ENCODE results near the gene CYP39A1. TPM values are rescaled to one million over a fixed set of nuclear protein-coding genes. Genes with fewer than 3 reads are reported as not detected.
"Not testable (repeated sequence)": the region's sequence is repeated elsewhere in the genome, so short reads cannot be mapped to it uniquely, and the experiment has no call there.

The CYP39A1 gene
- polyA plus RNA-seq, 5 donors, result 5.9 to 13.1 (median 11.6) TPM

- peak; percentile 42 to 47 for DNase-seq
These were observed 1.6 kb downstream of the CYP39A1 start for GRCh38 chr6:46651006-46651405.

DNA sequence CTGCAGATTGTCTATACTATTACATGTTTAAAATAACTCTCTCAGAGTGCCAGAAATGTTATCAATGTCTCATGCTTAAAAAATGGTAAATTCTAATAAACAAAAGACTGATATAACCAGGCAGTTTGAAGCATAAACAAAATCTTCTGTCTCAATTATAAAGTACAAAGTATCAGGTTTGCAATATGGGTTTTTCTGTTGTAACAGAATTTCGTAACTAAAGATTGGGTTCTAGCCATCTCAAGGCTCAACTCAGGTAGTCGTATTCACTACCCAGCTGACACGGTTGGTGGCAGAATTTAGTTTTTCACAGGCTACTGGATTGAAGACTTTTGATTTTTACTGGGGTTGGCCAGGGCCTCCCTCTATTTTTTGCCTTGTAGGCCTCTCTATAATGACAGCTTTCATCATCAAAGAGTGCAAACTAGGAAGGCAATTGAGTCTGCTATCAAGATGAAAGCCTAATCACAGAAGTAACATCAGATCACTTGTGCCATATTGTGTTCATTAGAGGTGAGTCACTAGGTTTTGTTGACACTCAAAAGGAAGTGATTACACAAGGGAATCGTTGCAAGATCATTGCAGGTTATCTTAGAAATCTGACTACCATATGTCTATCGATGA is 3.6 kb downstream of the CYP39A1 start:
- no peak for DNase-seq

- not testable (repeated sequence) for DNase-seq
These were observed 4.5 kb downstream of the CYP39A1 start for GRCh38 chr6:46648108-46648507.

GRCh38 chr6:46645265-46645664 is 7.4 kb downstream of the CYP39A1 start:
- DNase-seq, result no peak

DNA sequence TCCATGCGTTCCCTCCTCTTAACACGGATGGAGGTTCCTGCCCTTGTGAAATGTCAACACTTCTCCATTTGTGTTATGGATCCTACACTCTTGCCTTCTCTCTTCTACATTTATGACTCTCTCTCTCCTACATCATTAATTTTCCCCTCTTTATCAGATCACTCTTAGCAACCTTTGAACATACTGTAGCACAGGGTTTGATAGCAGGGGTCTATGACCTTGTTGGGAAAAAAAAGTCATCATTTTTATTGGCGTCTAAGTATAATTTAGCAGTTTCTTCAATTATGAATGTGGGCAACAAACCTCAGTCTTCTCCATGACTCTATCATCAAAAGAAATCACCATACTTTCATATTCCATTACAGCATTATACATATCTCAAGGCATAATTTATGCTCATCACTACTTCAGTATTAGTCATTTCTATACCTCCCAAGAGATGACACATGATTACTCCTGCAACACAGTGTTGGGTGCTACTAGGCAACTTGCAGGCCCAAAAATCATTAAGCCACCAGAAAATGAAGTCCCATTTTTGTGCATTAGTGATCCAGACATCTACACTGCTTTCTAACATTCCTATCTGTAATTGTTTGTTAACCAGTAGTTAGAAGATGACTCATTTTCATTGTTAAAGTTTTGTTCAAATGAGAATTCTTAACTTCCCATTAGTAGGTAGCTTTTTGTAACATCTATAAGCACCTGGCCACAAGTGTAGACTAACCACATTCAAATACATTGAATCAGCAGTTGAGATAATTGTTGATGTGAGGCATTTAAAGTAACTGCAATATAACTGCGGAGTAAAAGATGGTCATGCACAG is 9.5 kb downstream of the CYP39A1 start:
- DNase-seq, result no peak

DNA sequence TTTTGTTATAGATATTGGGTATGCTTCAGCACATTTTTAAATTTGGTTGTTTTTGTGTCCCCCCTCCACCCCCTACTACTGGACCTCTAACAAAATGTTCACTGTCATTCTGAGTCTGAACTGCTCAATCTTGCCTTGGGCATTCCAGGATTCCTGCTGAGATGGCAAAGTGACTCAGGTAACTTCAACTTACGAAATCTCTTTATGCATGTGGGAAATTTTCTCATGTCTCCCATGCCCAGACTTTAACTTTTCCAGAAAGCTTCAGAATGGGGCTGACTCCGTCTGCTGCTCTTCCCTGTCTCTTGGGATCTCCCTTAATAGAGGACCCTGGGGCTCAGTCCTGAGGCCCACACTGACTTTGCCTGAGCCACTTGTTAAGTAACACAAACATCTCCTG is 14.0 kb downstream of the CYP39A1 start:
- DNase-seq, result no peak

GRCh38 chr6:46637933-46638332 is 14.7 kb downstream of the CYP39A1 start:
- no peak for DNase-seq

DNA sequence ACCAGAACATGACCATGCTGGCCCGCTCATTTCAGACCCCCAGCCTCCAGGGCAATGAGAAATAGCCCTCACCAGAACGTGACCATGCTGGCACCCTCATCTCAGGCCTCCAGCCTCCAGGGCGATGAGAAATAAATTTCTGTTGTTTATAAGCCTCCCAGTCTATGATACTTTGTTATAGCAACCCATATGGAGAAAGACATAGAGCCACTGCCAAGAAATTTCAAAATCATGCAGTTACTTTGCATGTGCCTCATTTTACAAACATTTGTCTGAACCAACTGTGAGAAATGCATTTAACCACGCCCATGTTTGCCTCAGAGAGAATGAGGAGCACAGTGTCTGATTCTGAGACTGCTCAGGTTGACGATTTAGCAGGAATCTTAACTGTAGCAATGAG is 15.5 kb downstream of the CYP39A1 start:
- DNase-seq, result peak; percentile 73 to 80

DNA sequence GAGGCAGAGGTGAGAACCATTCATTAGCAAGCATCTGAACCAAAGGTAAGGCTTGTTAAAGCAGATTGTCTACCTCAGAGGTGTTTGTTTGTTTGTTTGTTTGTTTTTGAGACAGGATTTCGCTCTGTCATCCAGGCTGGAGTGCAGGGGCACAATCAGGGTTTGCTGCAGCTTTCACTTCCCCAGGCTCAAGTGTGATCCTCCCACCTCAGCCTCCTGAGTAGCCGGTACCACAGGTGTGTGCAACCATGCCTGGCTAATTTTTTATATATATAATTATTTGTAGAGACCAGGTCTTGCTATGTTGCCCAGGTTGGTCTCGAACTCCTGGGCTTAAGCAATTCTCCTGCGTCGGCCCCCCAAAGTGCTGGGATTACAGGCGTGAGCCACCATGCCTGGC is 17.2 kb downstream of the CYP39A1 start:
- no peak for DNase-seq

DNA sequence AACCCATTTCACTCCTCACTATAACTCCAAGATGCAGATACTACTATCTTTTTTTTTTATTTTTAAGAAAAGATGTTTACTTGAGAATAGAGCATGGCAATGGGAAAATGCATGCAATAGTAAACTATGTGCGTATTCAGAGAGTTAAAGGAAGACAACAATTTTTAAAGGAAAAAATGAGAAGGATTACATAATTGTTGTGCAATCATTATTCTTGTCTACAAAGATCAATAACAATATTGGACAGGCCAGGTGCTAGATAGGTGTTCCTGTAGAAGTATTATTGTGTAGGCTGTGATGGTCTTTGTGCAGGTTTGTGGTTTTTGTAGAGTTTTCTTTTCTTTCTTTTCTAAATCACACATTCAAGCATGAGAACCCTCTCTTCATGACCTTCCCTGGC is 20.6 kb downstream of the CYP39A1 start:
- DNase-seq, result no peak

DNA sequence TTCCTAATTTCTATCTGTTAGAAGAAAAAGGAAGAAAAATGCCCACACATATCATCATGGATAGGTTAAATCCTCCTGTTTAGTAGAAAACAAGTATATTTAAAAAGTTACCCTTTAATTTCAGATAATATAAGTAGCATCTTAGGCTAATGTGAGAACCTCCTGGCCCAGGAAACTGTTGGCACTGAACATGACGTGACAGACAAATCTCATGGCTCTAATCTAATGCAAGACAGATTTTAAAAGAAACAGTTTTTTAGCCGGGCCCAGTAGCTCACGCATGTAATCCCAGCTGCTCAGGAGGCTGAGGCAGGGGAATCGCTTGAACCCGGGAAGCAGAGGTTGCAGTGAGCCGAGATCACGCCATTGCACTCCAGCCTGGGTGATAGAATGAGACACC is 22.9 kb downstream of the CYP39A1 start:
- no peak for DNase-seq

- no peak for DNase-seq
These were observed 23.6 kb downstream of the CYP39A1 start for GRCh38 chr6:46628976-46629375.

DNA sequence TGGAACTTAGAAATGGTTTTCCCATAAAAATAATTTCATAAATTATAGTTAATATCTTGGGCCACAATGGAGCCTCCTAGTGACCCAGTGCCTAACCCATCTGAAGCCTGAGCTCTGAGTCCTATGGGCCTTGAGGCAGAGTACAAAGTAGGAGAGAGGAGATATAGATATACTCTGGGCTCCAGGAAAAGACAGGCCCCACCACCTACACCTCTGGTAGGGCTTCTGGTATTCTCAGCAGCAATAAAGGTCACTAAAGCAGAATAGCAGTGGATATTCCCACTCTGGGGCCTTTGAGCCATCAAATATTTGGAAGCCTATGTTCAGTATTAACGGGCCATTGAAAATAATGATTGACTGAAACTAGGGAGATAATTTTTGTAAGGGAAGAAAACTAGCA is 24.1 kb downstream of the CYP39A1 start:
- no peak for DNase-seq

GRCh38 chr6:46626976-46627375 is 25.6 kb downstream of the CYP39A1 start:
- DNase-seq, result no peak

- peak in 1 of 2 donors; percentile 19 for DNase-seq
These were observed 26.2 kb downstream of the CYP39A1 start for GRCh38 chr6:46626228-46626909.

GRCh38 chr6:46618726-46619125 is 33.9 kb downstream of the CYP39A1 start:
- no peak for DNase-seq

- no peak for DNase-seq
These were observed 40.0 kb downstream of the CYP39A1 start for GRCh38 chr6:46612645-46613044.

DNA sequence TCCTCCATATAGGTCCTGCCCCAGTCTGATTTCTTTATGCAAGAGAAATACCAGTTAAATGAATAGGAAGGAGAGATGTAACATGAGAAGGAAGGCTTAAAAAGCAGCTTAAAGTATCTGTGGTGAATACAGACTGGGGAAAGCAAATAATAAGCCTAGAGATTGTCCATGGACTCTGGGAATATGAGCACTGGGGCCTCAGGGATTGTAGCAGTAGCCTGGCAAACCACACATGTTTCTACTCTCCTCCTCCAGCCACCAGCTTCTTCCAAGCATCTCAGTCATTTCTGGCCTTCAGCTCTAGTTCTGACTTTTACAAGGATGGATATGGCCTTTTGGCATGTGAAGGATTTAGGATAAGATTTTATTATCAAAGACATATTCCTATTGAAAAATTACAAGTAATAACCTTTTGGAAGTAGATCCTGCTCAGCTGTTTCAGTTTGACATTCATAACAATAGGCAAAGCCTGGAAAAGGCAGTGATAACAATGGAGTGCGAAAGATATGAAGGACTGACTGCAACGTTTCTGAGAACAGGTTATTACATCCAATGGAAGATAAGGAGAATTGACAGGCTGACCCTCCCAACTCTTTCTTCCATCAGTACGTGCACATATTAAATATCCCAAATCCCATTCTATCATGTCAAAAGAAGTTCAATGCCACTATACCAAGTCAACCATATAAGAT is 41.6 kb downstream of the CYP39A1 start:
- DNase-seq, result no peak

DNA sequence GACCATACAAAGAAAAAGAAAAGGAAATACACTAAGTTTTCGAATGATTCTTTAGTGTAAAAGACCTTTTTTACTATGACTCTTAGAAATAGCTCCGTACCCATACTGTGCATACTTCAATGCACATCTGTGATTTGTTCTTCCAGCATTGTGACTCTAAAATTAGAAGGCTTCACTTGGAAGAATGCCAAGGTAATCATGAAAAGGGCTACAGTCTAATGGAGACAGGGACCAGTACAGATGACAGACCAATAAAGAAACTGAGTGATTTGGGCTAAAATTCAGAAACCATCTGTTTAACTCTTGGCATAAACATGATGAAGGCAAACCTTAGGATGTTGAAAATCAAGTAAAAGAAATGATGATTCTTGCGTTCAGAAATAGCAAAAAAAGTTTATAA is 46.3 kb downstream of the CYP39A1 start:
- DNase-seq, result peak; percentile 49 to 50

DNA sequence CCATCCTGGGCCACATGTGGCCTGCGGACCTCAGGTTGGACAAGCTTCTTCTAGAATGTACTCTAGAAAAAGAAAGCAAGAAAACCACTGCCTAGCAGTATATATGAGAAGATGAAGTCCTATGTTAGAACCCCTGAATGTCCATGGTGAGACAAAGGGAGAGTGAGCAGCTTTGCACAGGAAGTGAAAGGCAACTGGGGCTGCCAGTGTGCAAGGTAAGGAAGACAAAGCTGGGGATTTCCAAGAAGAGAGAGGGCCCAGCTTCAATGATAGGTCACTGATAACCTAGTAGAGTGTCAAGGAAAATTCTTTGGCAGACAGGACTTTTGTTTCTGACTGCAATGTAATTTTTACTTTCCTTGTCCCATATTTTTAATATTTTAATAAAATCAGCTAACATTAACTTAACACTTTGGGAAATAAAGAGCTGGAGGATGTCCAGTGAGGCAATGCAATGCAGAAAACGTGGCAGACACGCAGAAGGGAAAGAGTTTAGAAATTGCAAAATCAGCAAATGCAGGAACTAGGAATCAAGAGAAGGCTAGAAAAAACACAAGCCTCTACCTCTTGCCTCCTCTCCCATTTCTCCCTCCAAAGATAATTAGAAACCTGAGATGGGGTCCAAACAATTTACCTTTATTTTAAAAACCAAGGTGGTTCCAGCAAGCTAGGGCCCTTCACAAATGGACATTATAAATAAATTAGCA is 47.4 kb downstream of the CYP39A1 start:
- no peak for DNase-seq

DNA sequence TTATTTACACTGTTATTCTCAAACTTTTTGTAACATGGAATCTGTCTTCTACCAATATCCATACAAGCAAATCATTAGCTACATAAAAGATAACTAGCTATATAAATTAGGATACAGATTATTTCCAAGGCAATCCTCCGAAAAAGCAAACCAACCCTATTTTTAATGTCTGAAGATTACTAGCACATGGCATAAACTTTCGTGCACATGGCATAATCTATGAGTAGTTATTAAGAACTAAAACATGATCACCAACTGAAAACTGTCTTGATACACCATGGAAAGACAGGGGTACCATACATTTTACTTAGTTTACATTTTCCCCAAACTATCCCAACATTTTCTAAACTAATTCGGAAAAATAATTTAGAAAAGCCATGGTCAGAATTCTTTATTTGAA is 54.4 kb downstream of the CYP39A1 start:
- DNase-seq, result no peak

- no peak for DNase-seq
These were observed 59.9 kb downstream of the CYP39A1 start for GRCh38 chr6:46592740-46593139.
